GM20000 (cell line): Measurements from ENCODE around the gene SCD5.

ENCODE experiments used
- DNase-seq: peaks from one replicate; pipeline ENCODE4 v3.0.0; 2012; ENCODE audit warnings: low spot score
- TF ChIP-seq, protein P1 (sequence below): IDR thresholded peaks from 2 replicates; pipeline ENCODE4 v1.5.1; 2012; ENCODE audit warnings: mild to moderate bottlenecking, control low read depth; ENCODE audit errors: extremely low read depth, missing control alignments

Gene SCD5

GRCh38 chr4:82761229-82761628 is 37.4 kb downstream of the SCD5 start:
- no peak for DNase-seq
- TF ChIP-seq, protein P1, sequence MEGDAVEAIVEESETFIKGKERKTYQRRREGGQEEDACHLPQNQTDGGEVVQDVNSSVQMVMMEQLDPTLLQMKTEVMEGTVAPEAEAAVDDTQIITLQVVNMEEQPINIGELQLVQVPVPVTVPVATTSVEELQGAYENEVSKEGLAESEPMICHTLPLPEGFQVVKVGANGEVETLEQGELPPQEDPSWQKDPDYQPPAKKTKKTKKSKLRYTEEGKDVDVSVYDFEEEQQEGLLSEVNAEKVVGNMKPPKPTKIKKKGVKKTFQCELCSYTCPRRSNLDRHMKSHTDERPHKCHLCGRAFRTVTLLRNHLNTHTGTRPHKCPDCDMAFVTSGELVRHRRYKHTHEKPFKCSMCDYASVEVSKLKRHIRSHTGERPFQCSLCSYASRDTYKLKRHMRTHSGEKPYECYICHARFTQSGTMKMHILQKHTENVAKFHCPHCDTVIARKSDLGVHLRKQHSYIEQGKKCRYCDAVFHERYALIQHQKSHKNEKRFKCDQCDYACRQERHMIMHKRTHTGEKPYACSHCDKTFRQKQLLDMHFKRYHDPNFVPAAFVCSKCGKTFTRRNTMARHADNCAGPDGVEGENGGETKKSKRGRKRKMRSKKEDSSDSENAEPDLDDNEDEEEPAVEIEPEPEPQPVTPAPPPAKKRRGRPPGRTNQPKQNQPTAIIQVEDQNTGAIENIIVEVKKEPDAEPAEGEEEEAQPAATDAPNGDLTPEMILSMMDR, result no peak

DNA sequence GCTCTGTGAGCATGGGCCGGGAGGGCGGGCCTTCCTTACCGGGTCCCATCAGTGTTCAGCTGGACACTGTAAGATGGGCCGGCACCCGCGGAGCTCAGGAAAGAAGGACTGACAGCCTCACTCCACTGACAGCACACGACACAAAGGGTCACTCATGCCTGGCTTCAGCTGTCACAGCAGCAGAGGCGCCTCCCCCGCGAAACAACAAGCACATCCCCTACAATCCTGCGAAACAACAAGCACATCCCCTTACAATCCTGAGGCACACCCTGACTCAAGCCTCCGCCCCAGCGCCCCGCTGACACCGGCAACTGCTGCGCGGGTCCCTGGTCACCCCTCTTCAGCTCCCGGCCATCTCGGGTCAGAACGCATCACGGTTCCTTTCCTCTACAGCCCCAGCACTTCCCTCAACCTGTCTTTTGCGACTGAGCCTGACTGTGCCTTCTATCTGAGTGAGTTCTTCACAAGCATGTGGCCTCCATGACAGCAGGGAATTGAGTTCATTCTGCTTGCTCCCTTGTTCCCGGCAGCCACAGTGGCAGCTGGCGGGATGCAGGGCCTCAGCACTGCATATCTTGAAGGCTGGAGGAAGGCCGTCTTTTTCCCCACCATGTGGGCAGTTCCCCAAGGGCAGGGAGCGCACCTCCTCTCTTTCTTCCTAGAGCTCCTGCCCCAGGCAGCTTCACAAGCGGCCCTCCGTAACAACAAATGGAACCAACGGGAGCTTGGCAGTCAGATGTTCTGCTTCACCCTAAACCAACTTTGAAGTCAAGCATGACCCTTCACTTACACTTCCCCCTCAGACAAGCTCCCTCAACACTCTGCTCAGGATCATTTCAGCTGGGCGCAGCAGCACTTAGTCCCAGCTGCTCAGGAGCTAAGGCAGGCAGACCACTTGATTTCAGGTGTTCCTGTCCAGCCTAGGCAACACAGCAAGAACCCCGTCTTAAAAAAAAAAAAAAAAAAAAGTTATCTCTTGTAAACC is 39.6 kb downstream of the SCD5 start:
- no peak for DNase-seq
- TF ChIP-seq, protein P1, result no peak

DNA sequence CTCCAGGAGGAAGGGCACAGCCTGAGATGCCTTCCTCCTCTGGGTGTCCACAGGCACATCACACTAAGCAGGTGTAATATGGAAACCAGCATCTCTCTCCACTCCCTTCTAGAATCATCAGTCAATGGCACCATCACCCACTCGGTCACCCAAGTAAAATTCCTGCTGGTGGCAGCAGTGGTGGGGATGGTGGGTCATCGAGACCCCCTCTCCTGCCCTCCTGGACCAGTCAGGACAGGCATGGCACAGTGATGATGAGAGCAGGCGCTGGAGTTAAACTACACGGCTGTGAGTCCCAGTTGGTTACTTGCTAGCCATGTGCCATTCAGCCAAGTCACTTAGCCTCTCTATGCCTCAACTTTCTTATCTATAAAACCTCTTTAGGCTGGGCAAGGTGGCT is 42.5 kb downstream of the SCD5 start:
- DNase-seq, result no peak
- TF ChIP-seq, protein P1, result no peak

- no peak for DNase-seq
- TF ChIP-seq, protein P1, result no peak
These were observed 42.9 kb downstream of the SCD5 start for GRCh38 chr4:82755650-82756049.

DNA sequence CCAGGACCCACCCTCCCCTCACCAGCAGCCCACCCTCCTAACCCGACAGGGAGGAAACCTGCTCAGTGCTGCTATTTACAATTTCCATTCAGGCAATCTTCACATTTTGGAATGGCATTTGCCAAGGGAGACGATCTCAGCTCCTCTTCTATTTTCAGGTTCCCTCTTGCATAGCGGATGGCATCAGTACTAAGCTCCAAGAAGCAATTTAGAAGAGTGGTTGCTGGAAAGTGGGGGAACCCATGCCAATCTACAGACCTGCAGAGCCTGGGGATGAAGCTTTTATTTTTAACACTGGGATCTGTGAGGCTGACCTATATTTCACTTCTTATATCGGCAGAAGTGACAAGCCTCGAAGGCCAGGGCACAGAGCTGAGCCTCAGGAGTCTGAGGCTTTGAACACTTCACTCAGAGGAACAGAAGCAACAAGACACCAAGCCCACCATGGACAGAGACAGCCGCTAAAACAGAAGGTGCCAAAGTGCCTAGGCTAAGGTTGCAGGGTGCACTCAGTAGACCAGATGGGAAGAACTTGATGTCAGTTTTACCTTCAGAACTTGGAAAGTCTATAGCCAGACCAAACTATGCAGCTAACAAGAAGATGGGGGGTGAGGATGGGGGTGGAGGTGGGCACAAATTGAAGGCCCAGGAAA is 44.0 kb downstream of the SCD5 start:
- DNase-seq, result no peak
- TF ChIP-seq, protein P1, result no peak

DNA sequence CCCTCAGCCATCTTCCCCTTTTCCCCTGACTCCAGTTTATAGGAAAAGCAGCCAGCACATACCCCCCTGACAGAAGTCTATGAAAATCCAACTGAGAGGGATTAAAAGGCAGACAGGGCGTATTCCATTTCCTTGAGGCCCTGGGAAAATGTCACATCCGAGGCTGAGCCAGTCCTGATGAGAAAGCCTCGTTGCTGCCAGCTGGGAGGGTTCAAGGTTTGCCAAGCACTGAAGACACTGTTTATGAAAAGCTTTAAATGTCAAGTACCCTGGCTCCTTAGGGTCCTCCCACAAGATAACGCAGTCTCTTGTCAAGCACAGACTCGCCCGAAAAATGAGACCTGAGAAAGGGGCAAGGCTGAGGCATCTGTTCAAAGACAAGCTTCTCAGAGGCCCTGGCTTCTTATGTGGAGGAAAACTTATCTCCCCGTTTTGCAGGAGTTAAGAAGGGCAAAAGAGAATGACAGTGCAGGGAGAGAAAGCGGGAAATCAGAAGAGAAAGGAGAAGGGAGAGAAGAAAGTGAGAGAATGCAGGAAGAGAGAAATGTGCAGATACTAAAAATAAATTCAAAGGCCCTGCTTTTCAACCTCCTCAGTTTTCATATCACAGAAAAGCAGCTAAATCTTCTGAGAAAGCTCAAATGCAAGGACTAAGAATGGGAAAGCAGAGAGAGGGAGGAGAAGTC is 44.7 kb downstream of the SCD5 start:
- DNase-seq, result no peak
- TF ChIP-seq, protein P1, result no peak
